ENCODE data around the gene SCARF2. TPM values are rescaled to one million over a fixed set of nuclear protein-coding genes. Genes with fewer than 3 reads are reported as not detected.

The SCARF2 gene
- total and polyA plus RNA-seq, 2 experiments from 2014 or later, result 1.8 to 16.6 TPM

- H3K9me3 Mint-ChIP-seq, result no peaks in the 10 kb centered on the region
- DNase-seq (ENCODE audit: low spot score), result no peak
- no peaks in the 10 kb centered on the region for H3K4me1 Mint-ChIP-seq
- TF ChIP-seq ZNF114 (CRISPR knock-in tag; IDR thresholded peaks at IDR 0.05) (no peak), JUNB (IDR thresholded peaks at IDR 0.05; ENCODE audit: unreplicated experiment) (no peak), EZH2phosphoT487 (IDR thresholded peaks at IDR 0.05; ENCODE audit: unreplicated experiment) (no peak), NANOG (IDR thresholded peaks at IDR 0.05; ENCODE audit: borderline replicate concordance) (no peak)
- H3K36me3 Mint-ChIP-seq (ENCODE audit: low read depth), result no peaks in the 10 kb centered on the region
- no peak for ATAC-seq
- H3K4me3 Mint-ChIP-seq, result no peak overlapping the region
- Histone ChIP-seq H3K36me3 (ENCODE audit: insufficient read depth) (no peaks in the 10 kb centered on the region), H3K4me1 (ENCODE audit: insufficient read depth) (no peaks in the 10 kb centered on the region), H2AFZ (no peak overlapping the region), H3K4me3 (no peak overlapping the region), H3F3A (replicated peaks; ENCODE audit: low read depth) (no peaks in the 10 kb centered on the region), H3K27ac (ENCODE audit: low read depth) (no peak overlapping the region), H3K9me2 (ENCODE audit: insufficient read depth) (no peaks in the 10 kb centered on the region), H3K79me2 (replicated peaks; ENCODE audit: insufficient read depth) (no peaks in the 10 kb centered on the region), H3K27me3 (ENCODE audit: insufficient read depth) (0 out of 2 replicates have a peak, but pooled peaks cover 6% of the 10 kb centered on the region), H4K20me1 (replicated peaks; ENCODE audit: insufficient read depth) (no peaks in the 10 kb centered on the region; the same call in 1 of the 2 replicates), H3K4me2 (no peak overlapping the region)
- no peak overlapping the region for H3K27ac Mint-ChIP-seq
- H3K27me3 Mint-ChIP-seq (ENCODE audit: insufficient read depth, low read depth, poor library complexity), result no peaks in the 10 kb centered on the region
Observed at GRCh38 chr22:20444325-20444724, 6.7 kb upstream of the SCARF2 start.

- Mint-ChIP-seq H3K4me1 (peaks cover 5% of the 10 kb centered on the region; the same call in 2 of the 3 replicates), H3K36me3 (ENCODE audit: low read depth) (no peaks in the 10 kb centered on the region), H3K27me3 (ENCODE audit: insufficient read depth, low read depth, poor library complexity) (peaks cover 15% of the 10 kb centered on the region), H3K4me3 (no peak overlapping the region), H3K9me3 (no peaks in the 10 kb centered on the region), H3K27ac (no peak overlapping the region)
- no peak overlapping the region for H3K4me2 ChIP-seq
- H3K9me2 ChIP-seq (ENCODE audit: insufficient read depth), result no peaks in the 10 kb centered on the region
- ATAC-seq, result no peak
- no peak for DNase-seq (ENCODE audit: low spot score)
- no peak overlapping the region for H2AFZ ChIP-seq
- H3F3A ChIP-seq (replicated peaks; ENCODE audit: low read depth), result 0 out of 2 replicates have a peak, but pooled peaks cover 3% of the 10 kb centered on the region
- no peaks in the 10 kb centered on the region for H3K79me2 ChIP-seq (replicated peaks; ENCODE audit: insufficient read depth)
- TF ChIP-seq EZH2phosphoT487 (IDR thresholded peaks at IDR 0.05; ENCODE audit: unreplicated experiment), result no peak
- H3K27ac ChIP-seq (ENCODE audit: low read depth), result no peak overlapping the region
- H3K27me3 ChIP-seq (ENCODE audit: insufficient read depth), result peaks cover 20% of the 10 kb centered on the region
- H3K4me3 ChIP-seq, result no peak overlapping the region
- H4K20me1 ChIP-seq (replicated peaks; ENCODE audit: insufficient read depth), result no peaks in the 10 kb centered on the region; the same call in 1 of the 2 replicates
- H3K36me3 ChIP-seq (ENCODE audit: insufficient read depth), result no peaks in the 10 kb centered on the region
- H3K4me1 ChIP-seq (ENCODE audit: insufficient read depth), result peaks cover 7% of the 10 kb centered on the region; the same call in 1 of the 2 replicates
Observed at GRCh38 chr22:20442485-20443284, 5.1 kb upstream of the SCARF2 start.

GRCh38 chr22:20441631-20442484 is 4.2 kb upstream of the SCARF2 start:
- Mint-ChIP-seq H3K36me3 (ENCODE audit: low read depth) (no peaks in the 10 kb centered on the region), H3K27ac (no peak overlapping the region), H3K27me3 (ENCODE audit: insufficient read depth, low read depth, poor library complexity) (peaks cover 19% of the 10 kb centered on the region), H3K9me3 (no peaks in the 10 kb centered on the region), H3K4me1 (peaks cover 8% of the 10 kb centered on the region; the same call in 2 of the 3 replicates), H3K4me3 (no peak overlapping the region)
- peaks cover 27% of the 10 kb centered on the region for H3K27me3 ChIP-seq (ENCODE audit: insufficient read depth)
- no peaks in the 10 kb centered on the region for H3K79me2 ChIP-seq (replicated peaks; ENCODE audit: insufficient read depth)
- H3K27ac ChIP-seq (ENCODE audit: low read depth), result no peak overlapping the region
- peaks cover 7% of the 10 kb centered on the region; the same call in 1 of the 2 replicates for H3K4me1 ChIP-seq (ENCODE audit: insufficient read depth)
- ATAC-seq, result no peak
- no peaks in the 10 kb centered on the region for H3K9me2 ChIP-seq (ENCODE audit: insufficient read depth)
- H4K20me1 ChIP-seq (replicated peaks; ENCODE audit: insufficient read depth), result no peaks in the 10 kb centered on the region; the same call in 1 of the 2 replicates
- H3K36me3 ChIP-seq (ENCODE audit: insufficient read depth), result no peaks in the 10 kb centered on the region
- no peak overlapping the region for H3K4me3 ChIP-seq
- DNase-seq (ENCODE audit: low spot score), result no peak
- H2AFZ ChIP-seq, result no peak overlapping the region
- 0 out of 2 replicates have a peak, but pooled peaks cover 3% of the 10 kb centered on the region for H3F3A ChIP-seq (replicated peaks; ENCODE audit: low read depth)
- no peak overlapping the region for H3K4me2 ChIP-seq
- TF ChIP-seq ZNF114 (CRISPR knock-in tag; IDR thresholded peaks at IDR 0.05) (no peak), NANOG (IDR thresholded peaks at IDR 0.05; ENCODE audit: borderline replicate concordance) (no peak), CREB1 (CRISPR knock-in tag; IDR thresholded peaks at IDR 0.05; ENCODE audit: low read depth) (no peak), ZNF331 (CRISPR knock-in tag; IDR thresholded peaks at IDR 0.05; ENCODE audit: low read depth) (no peak), CTCF (conservative IDR thresholded peaks at IDR 0.05; ENCODE audit: low read depth in 2 of 2) (no peak)

All from GM23338 (cell line).